Measurements from ENCODE around the gene NECTIN1.

The NECTIN1 gene

GRCh38 chr11:119723952-119724325 is 5.1 kb downstream of the NECTIN1 start:
- Histone ChIP-seq H3K27me3 (peaks cover 15% of the 10 kb centered on the region; the same call in 1 of the 2 replicates), H3K9me3 (no peaks in the 10 kb centered on the region), H3K36me3 (peaks cover 20% of the 10 kb centered on the region; the same call in 1 of the 2 replicates), H3K4me3 (no peak overlapping the region), H3K9ac (no peak overlapping the region), H3K4me1 (peaks cover 86% of the 10 kb centered on the region), H4K20me1 (peaks cover 95% of the 10 kb centered on the region), H3K27ac (no peak overlapping the region), H3K4me2 (peak overlapping the region; percentile 99; the same call in 1 of the 2 replicates)
- TF ChIP-seq Cebpa-rat (IDR thresholded peaks at IDR 0.05): no peak

- Histone ChIP-seq H3K4me1 (peaks cover 86% of the 10 kb centered on the region), H3K9me3 (no peaks in the 10 kb centered on the region), H3K27me3 (peaks cover 15% of the 10 kb centered on the region; the same call in 1 of the 2 replicates), H3K4me3 (no peak overlapping the region), H3K4me2 (peak overlapping the region; percentile 99; the same call in 1 of the 2 replicates), H3K36me3 (peaks cover 21% of the 10 kb centered on the region; the same call in 1 of the 2 replicates), H3K27ac (no peak overlapping the region), H4K20me1 (peaks cover 100% of the 10 kb centered on the region), H3K9ac (no peak overlapping the region)
- TF ChIP-seq Cebpa-rat (IDR thresholded peaks at IDR 0.05): no peak
Measured at GRCh38 chr11:119723243-119723951, 5.6 kb downstream of the NECTIN1 start.

DNA sequence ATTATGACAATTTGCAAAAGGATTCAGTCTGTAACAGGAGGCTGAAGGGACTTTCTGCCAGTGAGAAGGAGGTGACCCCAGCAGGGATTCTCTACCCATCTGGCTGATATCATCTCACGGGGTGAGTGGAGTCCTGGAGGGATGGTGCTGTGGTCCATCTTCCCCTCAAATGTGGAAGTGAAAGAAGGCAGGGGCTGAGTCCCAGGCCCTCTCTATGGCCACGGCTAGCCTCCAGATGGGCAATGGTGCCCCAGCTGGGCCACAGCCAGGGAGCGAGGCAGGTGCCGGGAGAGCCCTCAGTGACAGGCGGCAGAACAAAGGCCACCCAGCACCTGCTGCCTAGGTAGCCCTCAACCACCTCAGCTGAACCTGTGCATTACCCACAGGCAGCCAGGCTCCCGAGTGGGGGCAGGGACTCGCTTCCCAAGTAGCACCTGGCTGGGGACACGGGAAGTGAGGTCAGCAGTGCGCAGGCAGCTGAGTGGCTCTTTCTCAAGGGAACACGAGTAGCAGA is 6.7 kb downstream of the NECTIN1 start:
- Histone ChIP-seq H3K4me2 (peak overlapping the region; percentile 47), H4K20me1 (peaks cover 100% of the 10 kb centered on the region), H3K4me1 (peaks cover 88% of the 10 kb centered on the region), H3K9me3 (no peaks in the 10 kb centered on the region), H3K4me3 (no peak overlapping the region), H3K9ac (no peak overlapping the region), H3K27ac (peak overlapping the region; percentile 25; the same call in 1 of the 2 replicates), H3K27me3 (peaks cover 7% of the 10 kb centered on the region; the same call in 1 of the 2 replicates), H3K36me3 (peaks cover 21% of the 10 kb centered on the region; the same call in 1 of the 2 replicates)
- no peak for TF ChIP-seq Cebpa-rat (IDR thresholded peaks at IDR 0.05)

- H3K4me3 ChIP-seq: no peak overlapping the region
- H3K27ac ChIP-seq: 0 out of 2 replicates have a peak overlapping the region, but pooled peaks have one; percentile 0
- H4K20me1 ChIP-seq: peaks cover 100% of the 10 kb centered on the region
- H3K4me2 ChIP-seq: peak overlapping the region; percentile 47
- H3K27me3 ChIP-seq: no peaks in the 10 kb centered on the region
- H3K36me3 ChIP-seq: peaks cover 21% of the 10 kb centered on the region; the same call in 1 of the 2 replicates
- no peak overlapping the region for H3K9ac ChIP-seq
- no peak for TF ChIP-seq Cebpa-rat (IDR thresholded peaks at IDR 0.05)
- no peaks in the 10 kb centered on the region for H3K9me3 ChIP-seq
- H3K4me1 ChIP-seq: peaks cover 88% of the 10 kb centered on the region
Measured at GRCh38 chr11:119721129-119722120, 7.6 kb downstream of the NECTIN1 start.

DNA sequence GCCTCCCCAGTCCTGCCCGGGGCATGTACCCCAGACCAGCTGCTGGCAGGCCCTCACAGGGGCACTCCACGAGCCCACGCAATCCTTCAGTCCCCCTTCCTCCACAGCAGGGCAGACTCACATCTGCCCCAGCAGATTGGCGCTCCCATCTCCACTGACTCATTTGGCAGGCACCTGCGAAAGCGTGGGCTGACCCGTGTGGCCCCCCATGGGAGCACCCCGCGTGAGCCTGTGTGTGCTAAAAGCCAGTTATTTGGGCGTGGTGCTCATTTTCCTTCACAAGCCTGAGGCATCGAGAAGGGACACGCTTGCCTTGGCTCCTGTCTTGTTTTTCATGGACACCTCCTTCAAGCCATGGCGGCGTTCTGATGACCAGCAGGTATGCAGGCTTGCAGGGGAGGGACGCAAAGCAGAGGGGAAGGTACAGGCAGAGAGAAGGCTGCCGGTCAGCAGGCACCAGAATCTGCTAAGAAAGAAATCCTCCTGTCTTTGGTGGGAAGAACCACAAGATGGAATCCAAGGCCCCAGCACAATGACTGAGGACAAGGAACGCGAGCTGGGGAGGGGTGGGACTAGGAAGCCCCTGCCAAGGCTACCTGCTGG is 8.6 kb downstream of the NECTIN1 start:
- Histone ChIP-seq H3K9me3 (no peaks in the 10 kb centered on the region), H3K36me3 (peaks cover 21% of the 10 kb centered on the region; the same call in 1 of the 2 replicates), H3K27ac (peak overlapping the region; percentile 38), H3K9ac (no peak overlapping the region), H3K27me3 (no peaks in the 10 kb centered on the region), H3K4me1 (peaks cover 88% of the 10 kb centered on the region), H3K4me3 (no peak overlapping the region), H3K4me2 (peak overlapping the region; percentile 39), H4K20me1 (peaks cover 100% of the 10 kb centered on the region)
- no peak for TF ChIP-seq Cebpa-rat (IDR thresholded peaks at IDR 0.05)

- peaks cover 95% of the 10 kb centered on the region for H4K20me1 ChIP-seq
- H3K4me1 ChIP-seq: peaks cover 86% of the 10 kb centered on the region
- peaks cover 21% of the 10 kb centered on the region; the same call in 1 of the 2 replicates for H3K36me3 ChIP-seq
- no peak overlapping the region for H3K9ac ChIP-seq
- no peak overlapping the region for H3K27ac ChIP-seq
- TF ChIP-seq Cebpa-rat (IDR thresholded peaks at IDR 0.05): no peak
- H3K4me2 ChIP-seq: peak overlapping the region; percentile 50
- no peak overlapping the region for H3K4me3 ChIP-seq
- no peaks in the 10 kb centered on the region for H3K9me3 ChIP-seq
- no peaks in the 10 kb centered on the region for H3K27me3 ChIP-seq
Measured at GRCh38 chr11:119717839-119718534, 11.0 kb downstream of the NECTIN1 start.

DNA sequence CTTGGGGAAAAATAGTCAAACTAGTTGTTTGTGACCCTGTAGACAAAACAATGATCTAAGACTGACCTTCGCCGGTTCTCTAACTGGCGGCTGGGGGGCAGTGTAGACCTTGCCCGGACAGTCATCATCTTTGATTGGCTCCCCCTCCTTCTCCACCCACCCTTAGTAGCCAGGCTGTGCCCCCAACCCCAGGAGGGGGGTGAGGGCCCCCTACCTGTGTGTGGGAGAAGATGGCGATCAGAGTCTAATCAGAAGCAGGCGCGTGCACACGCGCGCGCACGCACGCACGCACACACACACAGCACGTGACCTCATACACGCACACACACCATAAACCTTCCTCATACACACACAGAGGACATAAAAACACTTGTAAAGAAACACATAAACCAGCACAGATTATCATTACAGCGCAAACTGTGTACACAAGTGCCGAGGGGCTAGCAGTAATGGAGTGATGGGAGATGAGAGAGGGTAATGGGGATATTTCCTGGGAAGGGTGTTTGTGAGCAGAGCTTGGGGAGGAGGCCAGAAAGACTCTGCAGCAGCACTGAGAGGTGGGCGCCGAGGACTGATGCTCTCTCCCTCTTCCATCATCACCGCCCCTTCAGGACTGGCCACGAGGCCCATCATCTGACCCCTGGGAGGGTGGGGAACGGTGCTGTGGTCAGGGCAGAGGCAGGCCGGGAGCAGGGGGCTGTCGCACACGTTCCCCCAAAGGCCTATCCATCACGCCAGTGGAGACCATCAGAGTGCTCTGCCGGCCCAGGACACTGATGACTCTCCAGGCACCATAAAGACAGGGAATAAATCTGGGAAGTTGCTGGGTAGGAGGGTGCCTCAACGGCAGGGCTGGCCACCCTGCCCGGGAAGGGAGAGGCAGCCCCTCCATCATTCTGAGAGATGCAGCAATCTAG is 12.2 kb downstream of the NECTIN1 start:
- Histone ChIP-seq H3K4me2 (peak overlapping the region; percentile 50), H3K27ac (no peak overlapping the region), H3K36me3 (peaks cover 21% of the 10 kb centered on the region; the same call in 1 of the 2 replicates), H4K20me1 (peaks cover 95% of the 10 kb centered on the region), H3K4me3 (no peak overlapping the region), H3K27me3 (no peaks in the 10 kb centered on the region), H3K9ac (no peak overlapping the region), H3K4me1 (peaks cover 86% of the 10 kb centered on the region), H3K9me3 (no peaks in the 10 kb centered on the region)
- no peak for TF ChIP-seq Cebpa-rat (IDR thresholded peaks at IDR 0.05)

- TF ChIP-seq Cebpa-rat (IDR thresholded peaks at IDR 0.05): no peak
- Histone ChIP-seq H3K27me3 (no peaks in the 10 kb centered on the region), H3K9ac (no peak overlapping the region), H3K36me3 (peaks cover 4% of the 10 kb centered on the region; the same call in 1 of the 2 replicates), H3K4me3 (no peak overlapping the region), H4K20me1 (peaks cover 95% of the 10 kb centered on the region), H3K4me1 (peaks cover 86% of the 10 kb centered on the region), H3K4me2 (peak overlapping the region; percentile 70), H3K27ac (no peak overlapping the region), H3K9me3 (no peaks in the 10 kb centered on the region)
Measured at GRCh38 chr11:119714590-119714989, 14.4 kb downstream of the NECTIN1 start.

All from BLaER1 (cell line).